DOHH2 (cell line): ENCODE results near the gene AQP7.

Experiments
- EZH2phosphoT487 ChIP-seq: fragments of 200-600 bp; sonication (generic); IDR thresholded peaks from 2 replicates; pipeline ENCODE4 v1.6.1; 2017; ENCODE audit warnings: borderline replicate concordance, mild to moderate bottlenecking, antibody characterized with exemption, low read length, moderate library complexity, mixed read lengths
- TF ChIP-seq, protein P1 (sequence below): fragments of 200-600 bp; sonication (generic); IDR thresholded peaks from one replicate; pipeline ENCODE4 v1.5.1; 2014; ENCODE audit warnings: antibody characterized with exemption, mild to moderate bottlenecking, low read depth, low read length; ENCODE audit not compliant: poor library complexity, severe bottlenecking

DNA sequence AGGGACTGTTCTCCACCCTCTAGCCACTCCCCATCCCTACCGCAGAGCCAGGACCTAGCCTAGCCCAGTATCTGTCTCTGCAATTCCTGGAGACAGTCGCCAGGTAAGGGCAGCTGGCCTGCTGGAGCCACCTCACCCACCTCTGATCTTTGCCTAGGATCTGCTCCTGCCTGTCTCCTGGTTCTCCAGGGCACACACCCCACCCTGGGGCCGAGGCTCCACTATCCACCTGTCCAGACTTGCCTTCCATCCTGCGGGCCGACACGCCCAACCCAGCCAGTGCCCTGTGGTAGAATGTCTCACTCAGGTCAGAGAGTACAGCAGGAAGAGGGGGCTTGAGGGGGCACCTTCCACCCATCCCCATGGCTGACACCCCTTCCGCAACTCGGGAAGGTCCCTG lies 15.7 kb upstream of the AQP7 start:
- TF ChIP-seq, protein P1, sequence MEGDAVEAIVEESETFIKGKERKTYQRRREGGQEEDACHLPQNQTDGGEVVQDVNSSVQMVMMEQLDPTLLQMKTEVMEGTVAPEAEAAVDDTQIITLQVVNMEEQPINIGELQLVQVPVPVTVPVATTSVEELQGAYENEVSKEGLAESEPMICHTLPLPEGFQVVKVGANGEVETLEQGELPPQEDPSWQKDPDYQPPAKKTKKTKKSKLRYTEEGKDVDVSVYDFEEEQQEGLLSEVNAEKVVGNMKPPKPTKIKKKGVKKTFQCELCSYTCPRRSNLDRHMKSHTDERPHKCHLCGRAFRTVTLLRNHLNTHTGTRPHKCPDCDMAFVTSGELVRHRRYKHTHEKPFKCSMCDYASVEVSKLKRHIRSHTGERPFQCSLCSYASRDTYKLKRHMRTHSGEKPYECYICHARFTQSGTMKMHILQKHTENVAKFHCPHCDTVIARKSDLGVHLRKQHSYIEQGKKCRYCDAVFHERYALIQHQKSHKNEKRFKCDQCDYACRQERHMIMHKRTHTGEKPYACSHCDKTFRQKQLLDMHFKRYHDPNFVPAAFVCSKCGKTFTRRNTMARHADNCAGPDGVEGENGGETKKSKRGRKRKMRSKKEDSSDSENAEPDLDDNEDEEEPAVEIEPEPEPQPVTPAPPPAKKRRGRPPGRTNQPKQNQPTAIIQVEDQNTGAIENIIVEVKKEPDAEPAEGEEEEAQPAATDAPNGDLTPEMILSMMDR: no peak
- no peak for TF ChIP-seq EZH2phosphoT487
